ENCODE data around the gene THSD4. TPM values are rescaled to one million over a fixed set of nuclear protein-coding genes. Genes with fewer than 3 reads are reported as not detected.
"Not testable (repeated sequence)": the region's sequence is repeated elsewhere in the genome, so short reads cannot be mapped to it uniquely, and the experiment has no call there.

THSD4 gene
- total and polyA plus RNA-seq, 5 donors from 2014 or later, result not detected

DNA sequence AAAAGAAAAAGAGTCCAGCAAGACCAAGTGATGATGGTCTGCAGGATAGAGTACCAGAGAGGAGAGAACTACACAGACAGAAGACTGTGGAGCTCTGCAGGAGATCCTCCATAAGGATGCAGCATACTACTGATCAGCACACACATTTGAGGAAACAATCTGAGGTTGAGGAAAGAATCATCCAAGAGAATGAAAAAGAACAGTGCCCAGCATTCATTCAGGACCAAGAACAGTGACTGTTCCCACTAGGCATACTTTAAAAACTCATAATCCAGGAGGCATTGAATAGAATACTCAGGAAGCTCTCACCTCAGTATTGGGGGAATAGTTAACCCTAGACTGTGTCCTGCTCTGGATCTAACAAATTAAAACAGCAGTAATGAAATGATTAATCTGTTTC lies 54.9 kb downstream of the THSD4 start:
- H3K4me3 ChIP-seq (ENCODE audit: low read depth, low read length), result no peak overlapping the region
- no peak overlapping the region for H3K27ac Mint-ChIP-seq
- H3K36me3 ChIP-seq (ENCODE audit: control insufficient read depth, insufficient read depth, low read length), result no peaks in the 10 kb centered on the region
- no peaks in the 10 kb centered on the region for H3K36me3 Mint-ChIP-seq
- no peaks in the 10 kb centered on the region for H3K4me1 Mint-ChIP-seq
- no peak overlapping the region for H3K4me3 Mint-ChIP-seq
- DNase-seq (no peak), ATAC-seq (ENCODE audit: low read depth in 2 of 2) (no peak)
- H3K27me3 Mint-ChIP-seq, result peaks cover 5% of the 10 kb centered on the region
- H3K27ac ChIP-seq (ENCODE audit: insufficient read depth, low read length, poor library complexity, severe bottlenecking), result no peak overlapping the region
- H3K9me3 Mint-ChIP-seq, result peaks cover 0 to 20% (median 5%) of the 10 kb centered on the region in 7 donors
- peaks cover 2% of the 10 kb centered on the region for H3K27me3 ChIP-seq (ENCODE audit: control insufficient read depth, insufficient read depth, low read length)
- no peaks in the 10 kb centered on the region for H3K4me1 ChIP-seq (ENCODE audit: control insufficient read depth, insufficient read depth, low read length, poor library complexity, severe bottlenecking)
- peaks cover 5 to 8% of the 10 kb centered on the region in 2 experiments for H3K9me3 ChIP-seq (ENCODE audit: control insufficient read depth in 2 of 2, low read length in 2 of 2)

DNA sequence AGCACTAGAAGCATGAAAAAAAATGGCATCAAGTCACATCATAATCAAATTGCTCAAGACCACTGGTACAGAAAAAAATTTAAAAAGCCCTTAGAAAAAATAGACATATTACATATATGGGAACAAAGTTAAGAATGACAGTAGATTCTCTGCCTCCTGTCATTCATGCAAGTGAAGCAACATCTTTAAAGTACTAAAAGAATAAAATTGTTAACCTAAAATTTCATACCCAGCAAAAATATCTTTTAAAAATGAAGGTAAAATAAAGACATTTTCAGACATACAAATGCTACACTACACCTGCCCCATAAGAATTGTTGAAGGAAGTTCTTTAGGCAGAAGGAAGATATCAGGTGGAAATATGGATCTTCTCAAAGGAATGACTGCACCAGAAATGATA lies 55.9 kb downstream of the THSD4 start:
- Mint-ChIP-seq H3K9me3 (peaks cover 0 to 20% (median 5%) of the 10 kb centered on the region in 7 donors), H3K36me3 (no peaks in the 10 kb centered on the region), H3K27me3 (peaks cover 5% of the 10 kb centered on the region), H3K4me3 (no peak overlapping the region), H3K4me1 (no peaks in the 10 kb centered on the region), H3K27ac (no peak overlapping the region)
- H3K27me3 ChIP-seq (ENCODE audit: control insufficient read depth, insufficient read depth, low read length), result no peaks in the 10 kb centered on the region
- H3K27ac ChIP-seq (ENCODE audit: insufficient read depth, low read length, poor library complexity, severe bottlenecking), result no peak overlapping the region
- H3K4me3 ChIP-seq (ENCODE audit: low read depth, low read length), result no peak overlapping the region
- ATAC-seq (ENCODE audit: low read depth in 2 of 2) (no peak), DNase-seq (no peak)
- H3K36me3 ChIP-seq (ENCODE audit: control insufficient read depth, insufficient read depth, low read length), result no peaks in the 10 kb centered on the region
- no peaks in the 10 kb centered on the region for H3K4me1 ChIP-seq (ENCODE audit: control insufficient read depth, insufficient read depth, low read length, poor library complexity, severe bottlenecking)
- peaks cover 5 to 8% of the 10 kb centered on the region in 2 experiments for H3K9me3 ChIP-seq (ENCODE audit: control insufficient read depth in 2 of 2, low read length in 2 of 2)

DNA sequence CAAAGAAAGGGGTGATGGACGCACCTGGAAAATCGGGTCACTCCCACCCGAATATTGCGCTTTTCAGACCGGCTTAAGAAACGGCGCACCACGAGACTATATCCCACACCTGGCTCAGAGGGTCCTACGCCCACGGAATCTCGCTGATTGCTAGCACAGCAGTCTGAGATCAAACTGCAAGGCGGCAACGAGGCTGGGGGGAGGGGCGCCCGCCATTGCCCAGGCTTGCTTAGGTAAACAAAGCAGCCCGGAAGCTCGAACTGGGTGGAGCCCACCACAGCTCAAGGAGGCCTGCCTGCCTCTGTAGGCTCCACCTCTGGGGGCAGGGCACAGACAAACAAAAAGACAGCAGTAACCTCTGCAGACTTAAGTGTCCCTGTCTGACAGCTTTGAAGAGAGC lies 59.1 kb downstream of the THSD4 start:
- H3K36me3 Mint-ChIP-seq; H3K27me3 Mint-ChIP-seq; H3K36me3 ChIP-seq (ENCODE audit: control insufficient read depth, insufficient read depth, low read length); DNase-seq; H3K4me3 ChIP-seq (ENCODE audit: low read depth, low read length); H3K27ac Mint-ChIP-seq; H3K9me3 ChIP-seq (ENCODE audit: control insufficient read depth in 2 of 2, low read length in 2 of 2); H3K4me1 ChIP-seq (ENCODE audit: control insufficient read depth, insufficient read depth, low read length, poor library complexity, severe bottlenecking); H3K4me3 Mint-ChIP-seq; H3K4me1 Mint-ChIP-seq; H3K27ac ChIP-seq (ENCODE audit: insufficient read depth, low read length, poor library complexity, severe bottlenecking); ATAC-seq (ENCODE audit: low read depth in 2 of 2); H3K27me3 ChIP-seq (ENCODE audit: control insufficient read depth, insufficient read depth, low read length): not testable (repeated sequence)
- peaks cover 0 to 20% (median 5%) of the 10 kb centered on the region in 7 donors for H3K9me3 Mint-ChIP-seq

DNA sequence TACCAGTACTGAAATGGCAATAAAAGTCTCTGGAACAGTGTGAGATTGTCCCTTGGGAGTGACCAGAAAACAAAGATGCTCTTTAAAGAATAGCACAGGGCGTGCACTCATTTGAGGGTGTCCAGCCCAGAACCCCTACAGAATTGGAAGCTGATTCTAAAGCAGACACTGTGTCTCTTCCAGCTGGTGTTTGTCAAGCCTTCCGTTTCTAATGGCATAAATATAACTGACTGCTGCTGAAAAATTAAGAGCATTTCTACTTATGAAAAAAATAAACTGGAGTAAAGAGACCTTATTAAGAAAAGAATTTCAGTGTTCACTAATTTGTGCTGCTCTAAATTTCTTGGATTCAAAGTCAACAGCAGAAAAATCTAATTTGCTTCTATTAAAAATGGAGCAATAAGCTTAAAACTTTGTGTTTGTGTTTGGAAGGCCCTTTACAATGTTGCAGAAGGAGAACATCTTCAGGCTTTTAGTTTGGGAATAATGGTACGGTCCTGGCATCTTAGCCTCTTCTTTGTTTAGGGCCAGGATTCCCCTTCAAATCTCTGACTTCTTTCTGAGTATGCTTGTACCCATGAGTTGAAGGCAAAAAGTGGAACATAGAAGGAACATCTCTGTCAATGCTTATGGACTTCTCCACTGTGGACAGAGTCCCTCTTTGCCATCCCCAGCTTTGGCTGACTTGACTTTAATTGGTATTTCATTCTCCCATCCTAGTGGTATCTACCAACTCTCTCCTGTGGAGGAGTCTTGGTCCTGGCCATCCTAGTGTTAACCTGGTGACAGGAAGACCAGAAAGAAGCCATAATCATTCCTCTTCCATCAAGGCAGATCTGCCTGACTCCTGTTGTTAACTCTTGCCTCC lies 65.9 kb downstream of the THSD4 start:
- no peak overlapping the region for H3K4me3 Mint-ChIP-seq
- DNase-seq (no peak), ATAC-seq (ENCODE audit: low read depth in 2 of 2) (no peak)
- Histone ChIP-seq H3K27ac (ENCODE audit: insufficient read depth, low read length, poor library complexity, severe bottlenecking) (no peak overlapping the region), H3K4me3 (ENCODE audit: low read depth, low read length) (no peak overlapping the region), H3K36me3 (ENCODE audit: control insufficient read depth, insufficient read depth, low read length) (no peaks in the 10 kb centered on the region), H3K4me1 (ENCODE audit: control insufficient read depth, insufficient read depth, low read length, poor library complexity, severe bottlenecking) (no peaks in the 10 kb centered on the region), H3K27me3 (ENCODE audit: control insufficient read depth, insufficient read depth, low read length) (no peaks in the 10 kb centered on the region), H3K9me3 (ENCODE audit: control insufficient read depth in 2 of 2, low read length in 2 of 2) (no peaks in the 10 kb centered on the region)
- no peaks in the 10 kb centered on the region for H3K4me1 Mint-ChIP-seq
- H3K27ac Mint-ChIP-seq, result no peak overlapping the region
- no peaks in the 10 kb centered on the region for H3K36me3 Mint-ChIP-seq
- H3K9me3 Mint-ChIP-seq, result peaks cover 0 to 3% (median 0%) of the 10 kb centered on the region in 7 donors
- no peaks in the 10 kb centered on the region for H3K27me3 Mint-ChIP-seq

DNA sequence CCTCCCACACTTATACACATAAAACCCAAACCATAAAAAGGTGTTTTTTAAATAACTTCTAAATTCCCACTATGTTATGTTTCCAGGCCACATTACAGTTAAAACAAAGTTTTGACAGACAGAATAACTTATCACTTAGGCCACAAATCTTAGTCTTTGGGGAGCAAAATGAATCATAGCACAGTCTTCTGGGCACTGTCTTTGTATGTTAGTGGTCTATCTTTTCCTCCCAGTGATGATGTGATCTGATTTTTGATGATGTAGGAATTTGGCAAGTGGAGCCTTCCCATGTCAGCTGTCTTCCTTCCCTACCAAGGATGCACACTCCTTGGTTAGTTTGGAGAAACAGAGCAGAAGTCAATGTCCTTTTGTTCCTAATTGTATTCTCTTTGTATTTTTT lies 67.3 kb downstream of the THSD4 start:
- Histone ChIP-seq H3K4me1 (ENCODE audit: control insufficient read depth, insufficient read depth, low read length, poor library complexity, severe bottlenecking) (no peaks in the 10 kb centered on the region), H3K4me3 (ENCODE audit: low read depth, low read length) (no peak overlapping the region), H3K27me3 (ENCODE audit: control insufficient read depth, insufficient read depth, low read length) (no peaks in the 10 kb centered on the region), H3K36me3 (ENCODE audit: control insufficient read depth, insufficient read depth, low read length) (no peaks in the 10 kb centered on the region), H3K27ac (ENCODE audit: insufficient read depth, low read length, poor library complexity, severe bottlenecking) (no peak overlapping the region), H3K9me3 (ENCODE audit: control insufficient read depth in 2 of 2, low read length in 2 of 2) (no peaks in the 10 kb centered on the region)
- ATAC-seq (ENCODE audit: low read depth in 2 of 2) (no peak), DNase-seq (no peak)
- Mint-ChIP-seq H3K27ac (no peak overlapping the region), H3K4me3 (no peak overlapping the region), H3K36me3 (no peaks in the 10 kb centered on the region), H3K9me3 (peaks cover 0 to 3% (median 0%) of the 10 kb centered on the region in 7 donors), H3K4me1 (no peaks in the 10 kb centered on the region), H3K27me3 (no peaks in the 10 kb centered on the region)

DNA sequence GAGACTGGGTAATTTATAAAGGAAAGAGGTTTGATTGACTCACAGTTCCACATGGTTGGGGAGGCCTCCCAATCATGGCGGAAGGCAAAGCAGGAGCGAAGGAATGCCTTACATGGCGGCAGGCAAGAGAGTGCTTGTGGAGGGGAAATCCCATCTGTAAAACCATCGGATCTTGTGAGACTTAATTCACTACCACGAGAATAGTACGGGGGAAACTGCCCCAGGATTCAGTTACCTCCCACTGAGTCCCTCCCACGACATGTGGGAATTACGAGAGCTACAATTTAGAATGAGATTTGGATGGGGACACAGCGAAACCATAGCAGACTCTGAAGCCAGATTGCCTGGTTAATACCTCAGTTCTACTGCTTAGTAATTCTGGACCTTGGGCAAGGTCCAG lies 67.8 kb downstream of the THSD4 start:
- Mint-ChIP-seq H3K27ac (no peak overlapping the region), H3K4me3 (no peak overlapping the region), H3K9me3 (peaks cover 0 to 3% (median 0%) of the 10 kb centered on the region in 7 donors), H3K4me1 (no peaks in the 10 kb centered on the region), H3K27me3 (no peaks in the 10 kb centered on the region), H3K36me3 (no peaks in the 10 kb centered on the region)
- Histone ChIP-seq H3K27ac (ENCODE audit: insufficient read depth, low read length, poor library complexity, severe bottlenecking) (no peak overlapping the region), H3K27me3 (ENCODE audit: control insufficient read depth, insufficient read depth, low read length) (no peaks in the 10 kb centered on the region), H3K4me1 (ENCODE audit: control insufficient read depth, insufficient read depth, low read length, poor library complexity, severe bottlenecking) (no peaks in the 10 kb centered on the region), H3K4me3 (ENCODE audit: low read depth, low read length) (no peak overlapping the region), H3K9me3 (ENCODE audit: control insufficient read depth in 2 of 2, low read length in 2 of 2) (no peaks in the 10 kb centered on the region), H3K36me3 (ENCODE audit: control insufficient read depth, insufficient read depth, low read length) (no peaks in the 10 kb centered on the region)
- no peak for DNase-seq
- no peak for ATAC-seq (ENCODE audit: low read depth in 2 of 2)

DNA sequence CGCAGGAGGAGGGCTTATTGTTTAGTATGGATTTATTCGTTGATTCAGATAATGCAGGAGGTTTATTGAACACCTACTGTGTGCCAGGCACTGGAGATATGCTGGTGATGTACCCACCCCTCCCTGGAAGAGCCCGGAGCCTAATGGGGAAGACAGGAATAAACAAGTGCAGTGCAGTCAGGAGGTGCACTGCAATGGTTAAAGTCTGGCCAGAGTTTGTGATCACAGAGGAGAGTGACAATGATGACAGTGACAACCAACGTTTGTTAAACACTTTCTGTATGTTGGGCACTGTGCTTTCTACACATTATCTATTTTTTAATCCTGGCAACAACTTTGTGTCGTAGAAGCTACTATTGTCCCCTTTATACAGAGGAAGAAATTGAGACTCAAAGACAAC lies 70.4 kb downstream of the THSD4 start:
- DNase-seq, result no peak
- H3K9me3 ChIP-seq (ENCODE audit: control insufficient read depth in 2 of 2, low read length in 2 of 2), result no peaks in the 10 kb centered on the region
- no peak overlapping the region for H3K27ac ChIP-seq (ENCODE audit: insufficient read depth, low read length, poor library complexity, severe bottlenecking)
- no peaks in the 10 kb centered on the region for H3K27me3 ChIP-seq (ENCODE audit: control insufficient read depth, insufficient read depth, low read length)
- Mint-ChIP-seq H3K4me3 (no peak overlapping the region), H3K36me3 (no peaks in the 10 kb centered on the region), H3K9me3 (peaks cover 0 to 3% (median 0%) of the 10 kb centered on the region in 7 donors), H3K27ac (no peak overlapping the region), H3K27me3 (no peaks in the 10 kb centered on the region), H3K4me1 (no peaks in the 10 kb centered on the region)
- no peaks in the 10 kb centered on the region for H3K4me1 ChIP-seq (ENCODE audit: control insufficient read depth, insufficient read depth, low read length, poor library complexity, severe bottlenecking)
- no peaks in the 10 kb centered on the region for H3K36me3 ChIP-seq (ENCODE audit: control insufficient read depth, insufficient read depth, low read length)
- ATAC-seq (ENCODE audit: low read depth in 2 of 2), result no peak
- H3K4me3 ChIP-seq (ENCODE audit: low read depth, low read length), result no peak overlapping the region

DNA sequence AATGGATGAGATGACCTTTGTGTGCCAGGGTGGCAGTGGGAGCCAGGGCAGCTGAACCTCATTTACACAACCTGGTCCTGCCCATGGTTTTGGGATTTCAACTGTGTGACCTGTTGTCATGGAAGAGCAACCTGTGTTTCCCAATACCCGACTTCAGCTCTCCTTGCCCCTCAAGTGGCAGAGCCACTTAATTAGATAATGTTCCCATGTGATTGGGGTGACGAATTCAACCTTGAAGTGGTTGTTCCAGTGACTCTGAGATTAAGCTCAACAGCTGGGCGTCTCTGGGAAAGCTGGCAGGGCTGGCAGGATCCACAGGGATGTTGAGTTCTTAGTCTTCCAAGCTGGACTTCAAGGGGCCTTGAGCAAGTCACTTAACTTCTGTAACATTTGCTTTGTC lies 71.0 kb downstream of the THSD4 start:
- no peak for DNase-seq
- no peak overlapping the region for H3K4me3 Mint-ChIP-seq
- no peaks in the 10 kb centered on the region for H3K27me3 ChIP-seq (ENCODE audit: control insufficient read depth, insufficient read depth, low read length)
- no peak overlapping the region for H3K27ac ChIP-seq (ENCODE audit: insufficient read depth, low read length, poor library complexity, severe bottlenecking)
- H3K27me3 Mint-ChIP-seq, result no peaks in the 10 kb centered on the region
- peaks cover 0 to 4% (median 0%) of the 10 kb centered on the region in 7 donors for H3K9me3 Mint-ChIP-seq
- no peaks in the 10 kb centered on the region for H3K4me1 ChIP-seq (ENCODE audit: control insufficient read depth, insufficient read depth, low read length, poor library complexity, severe bottlenecking)
- no peak for ATAC-seq (ENCODE audit: low read depth in 2 of 2)
- no peaks in the 10 kb centered on the region for H3K9me3 ChIP-seq (ENCODE audit: control insufficient read depth in 2 of 2, low read length in 2 of 2)
- H3K27ac Mint-ChIP-seq, result no peak overlapping the region
- no peak overlapping the region for H3K4me3 ChIP-seq (ENCODE audit: low read depth, low read length)
- no peaks in the 10 kb centered on the region for H3K36me3 ChIP-seq (ENCODE audit: control insufficient read depth, insufficient read depth, low read length)
- no peaks in the 10 kb centered on the region for H3K36me3 Mint-ChIP-seq
- no peaks in the 10 kb centered on the region for H3K4me1 Mint-ChIP-seq
